ENCODE results near the gene CDC42.

Gene CDC42

DNA sequence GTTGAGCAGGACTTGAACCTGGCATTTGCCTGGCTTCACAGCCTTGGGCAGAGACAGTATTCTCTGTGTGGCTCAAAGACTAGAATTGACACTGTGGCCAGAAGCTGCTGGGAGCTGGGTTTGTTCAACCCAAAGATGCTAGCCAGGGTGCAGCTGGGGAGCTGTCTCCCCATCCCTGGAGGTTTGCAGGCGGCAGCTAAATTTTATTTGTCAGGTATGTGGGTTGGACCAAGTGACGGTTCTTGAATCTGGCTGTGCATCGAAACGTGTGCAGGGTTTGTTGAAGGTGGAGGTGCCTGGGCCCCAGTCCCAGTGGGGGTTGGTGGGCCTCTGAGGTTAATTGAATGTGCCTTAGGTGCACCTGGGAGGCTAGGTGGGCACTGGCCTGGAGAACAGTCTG is 78.6 kb downstream of the CDC42 start:
- DNase-seq (ENCODE audit: low spot score) = no peak

DNA sequence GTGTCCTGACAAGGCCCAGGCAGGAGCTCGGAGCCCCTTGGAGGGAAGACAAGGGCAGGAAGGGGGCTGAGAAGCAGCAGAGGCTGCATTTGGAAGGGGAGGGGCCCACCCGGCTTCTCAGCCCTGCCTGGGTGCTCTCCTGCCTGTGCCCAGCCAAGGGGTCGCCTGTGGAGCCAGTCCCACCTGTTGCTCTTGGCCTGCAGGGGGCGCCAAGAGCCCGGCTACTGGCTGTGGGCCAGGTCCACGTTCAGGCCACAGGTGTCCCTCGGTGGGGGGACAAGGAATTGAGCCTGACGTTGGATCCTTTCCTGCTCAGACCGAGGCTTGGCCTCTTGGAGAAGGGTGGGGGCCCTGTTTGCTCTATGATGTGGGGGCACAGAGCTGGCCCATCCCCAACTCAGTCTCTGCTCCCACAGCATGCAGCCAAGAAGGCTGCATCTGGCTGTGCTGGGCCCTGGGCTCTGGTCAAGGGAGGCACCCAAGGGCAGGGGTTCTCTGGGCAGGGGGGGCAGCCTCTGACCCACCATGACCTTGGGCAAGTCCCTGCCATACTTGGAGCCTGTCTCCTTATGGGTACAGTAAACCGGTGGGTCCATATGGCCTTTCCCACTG is 79.5 kb downstream of the CDC42 start:
- DNase-seq (ENCODE audit: low spot score) = peak; percentile 24

DNA sequence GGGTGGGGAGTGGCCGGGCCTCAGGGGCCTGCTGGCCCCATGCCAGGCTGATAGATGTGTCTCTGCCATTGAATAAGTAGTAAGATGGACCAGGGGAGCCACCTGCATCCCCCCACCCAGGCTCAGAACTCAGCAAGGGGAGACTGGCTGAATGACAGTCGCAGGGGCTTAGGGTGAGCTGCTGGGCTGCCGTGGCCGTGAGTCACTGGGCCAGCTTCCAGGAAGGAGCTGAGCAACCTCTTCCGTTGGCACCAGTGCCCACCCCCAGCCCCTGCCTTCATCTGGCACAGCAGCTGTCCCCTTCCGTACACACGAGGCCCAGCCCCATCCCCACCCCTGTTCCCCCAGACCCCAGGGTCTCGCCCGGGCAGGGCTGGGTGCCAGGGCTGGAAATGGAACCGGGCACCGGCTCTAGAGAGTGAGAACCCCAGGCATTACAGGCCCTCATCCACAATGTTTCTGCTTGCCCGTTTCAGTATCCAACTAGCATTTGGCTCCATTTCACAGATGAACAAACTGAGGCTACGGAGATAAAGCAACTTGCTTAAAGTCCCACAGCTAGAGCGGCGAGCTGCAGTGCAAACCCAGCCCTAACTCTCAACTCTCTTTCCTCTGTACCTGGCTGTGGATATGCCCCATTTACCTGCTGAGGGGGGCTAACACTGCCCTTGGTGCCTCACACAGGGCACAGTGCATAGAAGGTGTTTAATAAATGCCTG is 80.2 kb downstream of the CDC42 start:
- DNase-seq (ENCODE audit: low spot score) = no peak

DNA sequence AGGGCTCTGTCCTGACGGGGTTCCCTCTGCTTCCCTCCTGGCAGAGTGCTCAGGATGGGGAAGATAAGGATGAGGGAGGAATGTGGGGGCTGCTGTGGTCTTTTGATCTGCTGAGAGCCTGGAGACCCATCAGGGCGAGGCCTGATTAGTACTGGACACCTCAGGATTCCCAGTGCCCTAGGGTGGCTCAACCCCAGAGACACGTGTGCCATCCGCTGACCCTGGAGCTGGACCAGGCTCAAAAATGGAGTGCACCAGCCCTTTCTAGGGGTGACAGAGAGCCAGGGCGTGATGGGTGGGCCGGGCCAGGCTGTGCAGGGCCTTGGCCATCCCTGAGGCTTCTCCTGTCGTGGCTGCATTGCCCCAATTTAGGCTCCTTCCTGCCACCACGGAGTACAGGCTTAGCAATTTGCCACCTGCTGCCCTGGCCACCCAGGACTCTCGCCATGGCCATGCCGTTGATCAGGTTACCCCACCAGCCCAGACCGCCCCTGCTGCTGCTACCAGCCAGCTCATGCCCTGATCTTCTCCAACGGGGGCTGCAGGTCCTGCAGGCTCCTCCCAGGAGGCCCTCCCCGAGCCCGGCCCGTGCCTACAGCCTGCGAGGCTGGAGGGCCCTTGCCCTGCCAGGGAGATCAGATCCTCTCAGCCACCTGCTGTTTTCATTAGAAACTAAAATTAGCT is 80.9 kb downstream of the CDC42 start:
- DNase-seq (ENCODE audit: low spot score) = no peak

DNA sequence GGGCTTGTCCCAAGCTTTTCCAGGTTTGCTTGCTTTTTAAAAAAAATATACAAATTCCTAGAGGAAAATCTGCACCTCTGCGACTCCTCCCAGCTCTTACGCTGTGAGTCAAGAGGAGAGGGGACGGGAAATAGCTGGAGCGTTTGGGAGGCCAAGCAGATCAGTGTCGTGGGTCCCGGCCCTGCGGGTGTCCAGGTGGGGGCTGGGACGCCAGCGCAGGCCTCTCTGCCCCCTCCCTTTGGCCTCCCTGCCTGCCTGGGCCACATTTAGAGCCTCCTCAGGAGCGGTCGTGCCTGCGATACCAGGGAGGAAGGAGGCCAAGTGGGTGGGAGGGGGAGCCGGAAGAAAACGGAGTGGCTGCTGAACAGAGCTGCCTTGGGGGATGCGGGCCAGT is 81.4 kb downstream of the CDC42 start:
- DNase-seq (ENCODE audit: low spot score) = no peak

DNA sequence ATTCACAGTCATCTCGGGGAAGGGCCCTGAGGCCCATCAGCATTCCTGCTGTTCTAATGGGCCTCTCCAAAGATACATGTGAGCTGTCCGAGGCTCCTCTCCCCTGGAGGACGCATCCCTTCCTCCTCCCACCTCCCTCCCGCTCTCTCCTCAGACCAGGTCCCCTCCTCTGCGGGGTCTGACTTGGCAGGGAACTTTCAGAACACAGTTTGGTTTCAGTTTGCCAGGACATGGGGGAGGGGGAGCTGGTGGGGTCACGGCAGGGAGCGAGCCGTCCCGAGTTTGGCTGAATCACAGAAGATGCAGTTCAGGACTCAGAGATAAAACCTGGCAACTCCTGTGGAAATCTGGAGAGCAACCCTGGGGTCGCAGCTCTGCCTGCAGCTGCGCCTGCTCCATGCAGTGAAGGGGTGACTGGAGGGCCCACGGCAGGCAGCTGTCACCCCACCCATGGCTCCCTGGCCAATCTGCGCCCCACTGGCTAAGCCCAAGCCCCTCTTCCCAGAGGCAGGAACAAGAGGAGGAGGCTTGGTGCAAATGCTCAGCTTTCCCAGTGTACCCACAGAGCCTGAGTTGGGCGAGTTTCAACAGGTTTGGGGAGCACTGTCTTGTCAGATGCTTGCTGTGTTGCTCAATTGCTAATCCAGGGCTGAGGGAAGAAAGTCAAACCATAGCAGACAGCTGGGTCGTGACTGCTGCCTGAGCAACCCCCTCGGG is 84.7 kb downstream of the CDC42 start:
- no peak for DNase-seq (ENCODE audit: low spot score)

DNA sequence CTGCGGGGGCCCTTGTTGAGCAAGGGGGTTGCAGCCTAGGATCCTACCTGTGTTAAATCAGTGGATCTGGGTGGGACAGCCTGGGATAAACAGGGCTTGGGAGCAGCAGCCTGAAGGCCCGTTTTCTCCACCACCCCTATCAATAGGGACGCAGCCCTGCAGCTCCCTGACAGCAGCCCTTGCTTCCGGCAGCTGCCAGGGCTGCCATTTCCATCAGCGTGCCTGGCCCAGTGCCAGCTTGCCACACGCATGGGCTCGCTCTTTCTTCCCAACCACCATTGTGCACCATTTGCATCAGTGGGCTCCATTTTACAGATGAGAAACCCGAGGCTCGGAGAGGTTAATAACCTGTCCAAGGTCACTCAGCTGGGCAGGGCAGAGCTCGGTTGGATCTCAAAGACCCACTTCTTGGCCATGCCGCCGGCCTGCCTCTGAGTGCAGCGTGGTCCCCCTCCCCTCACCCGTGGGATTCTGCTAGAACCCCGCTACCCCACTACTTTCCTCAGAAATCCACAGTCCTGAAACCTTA is 86.6 kb downstream of the CDC42 start:
- DNase-seq (ENCODE audit: low spot score) = no peak

DNA sequence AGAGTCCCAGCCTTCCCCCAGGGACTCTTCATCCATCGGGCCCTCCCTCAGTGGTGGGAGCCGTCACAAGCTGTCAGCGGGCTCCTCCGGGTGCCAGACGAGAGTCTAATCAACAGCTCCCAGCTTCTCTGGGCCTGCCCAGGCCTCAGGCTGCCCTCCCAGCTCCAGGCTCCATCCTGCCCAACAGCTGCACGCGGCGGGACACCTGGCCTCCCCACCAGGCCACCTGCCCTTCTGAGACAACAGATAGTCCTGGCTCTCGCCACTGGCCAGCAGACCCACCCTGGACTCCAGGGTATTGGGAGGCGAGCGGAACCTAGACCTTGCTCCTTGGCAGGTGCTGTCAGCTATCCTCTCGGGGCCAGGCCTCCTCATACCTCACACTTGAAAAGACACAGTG is 87.3 kb downstream of the CDC42 start:
- DNase-seq (ENCODE audit: low spot score) = no peak
